ENCODE measurements around the gene DCANP1.
"Not testable (repeated sequence)": the region's sequence is repeated elsewhere in the genome, so short reads cannot be mapped to it uniquely, and the experiment has no call there.

DCANP1 gene, protein sequence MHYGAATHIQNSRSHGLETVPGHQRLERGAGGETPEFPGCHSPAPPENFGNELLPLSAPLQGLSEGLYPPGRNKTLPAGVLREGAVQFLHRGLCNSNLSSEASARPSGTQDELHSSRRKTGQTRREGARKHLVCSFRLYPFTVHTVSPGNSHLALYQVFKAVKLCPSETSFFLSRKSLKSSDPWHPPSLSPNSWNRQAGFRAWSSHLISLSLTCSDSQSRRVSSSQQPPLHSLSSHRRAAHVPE

DNA sequence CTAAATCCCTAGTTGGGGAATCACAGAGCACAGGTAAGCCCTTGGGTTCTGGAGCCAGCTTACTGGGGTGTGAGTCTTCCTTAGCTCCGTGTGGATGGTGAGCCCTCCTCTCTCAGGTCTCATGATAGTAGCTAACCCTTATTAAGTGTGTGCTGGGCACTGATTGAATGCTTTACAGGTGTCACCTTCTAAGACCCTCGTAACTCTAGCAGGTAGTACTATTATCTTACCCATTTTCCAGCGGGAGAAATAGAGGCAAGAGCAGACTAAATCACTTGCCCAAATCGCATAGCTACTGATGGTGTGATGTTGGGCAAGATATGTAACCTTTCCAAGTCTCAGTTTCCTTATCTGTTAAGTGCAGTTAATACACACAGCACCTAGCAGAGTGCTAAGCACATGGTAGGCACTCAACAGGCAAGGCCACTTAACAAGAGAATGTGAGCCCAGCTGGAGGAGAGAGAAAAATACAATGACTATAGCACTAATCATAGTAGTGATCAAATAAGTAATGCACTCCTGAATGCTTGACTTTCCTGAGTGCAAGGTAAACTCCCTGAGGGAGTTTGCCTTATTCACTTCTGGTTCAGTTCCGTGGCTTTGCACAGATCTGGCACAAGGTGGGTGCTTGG lies at the start of gene DCANP1:
Gene DCANP1, minus strand, starts transcription at position 51 of the 632 bp plus-strand sequence. CDS start 240 bp downstream, outside the sequence.
- no peak for DNase-seq

DNA sequence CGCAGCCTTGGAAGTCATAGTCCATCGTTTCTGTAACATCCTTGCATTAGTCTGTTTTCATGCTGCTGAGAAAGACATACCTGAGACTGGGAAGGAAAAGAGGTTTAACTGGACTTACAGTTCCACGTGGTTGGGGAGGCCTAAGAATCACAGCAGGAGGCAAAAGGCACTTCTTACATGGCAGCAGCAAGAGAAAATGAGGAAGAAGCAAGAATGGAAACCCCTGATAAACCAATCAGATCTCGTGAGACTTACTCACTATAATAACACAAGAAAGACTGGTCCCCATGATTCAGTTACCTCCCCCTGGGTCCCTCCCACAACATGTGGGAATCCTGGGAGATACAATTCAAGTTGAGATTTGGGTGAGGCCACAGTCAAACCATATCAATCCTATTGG lies 48.4 kb upstream of the DCANP1 start:
- DNase-seq, result not testable (repeated sequence)

DNA sequence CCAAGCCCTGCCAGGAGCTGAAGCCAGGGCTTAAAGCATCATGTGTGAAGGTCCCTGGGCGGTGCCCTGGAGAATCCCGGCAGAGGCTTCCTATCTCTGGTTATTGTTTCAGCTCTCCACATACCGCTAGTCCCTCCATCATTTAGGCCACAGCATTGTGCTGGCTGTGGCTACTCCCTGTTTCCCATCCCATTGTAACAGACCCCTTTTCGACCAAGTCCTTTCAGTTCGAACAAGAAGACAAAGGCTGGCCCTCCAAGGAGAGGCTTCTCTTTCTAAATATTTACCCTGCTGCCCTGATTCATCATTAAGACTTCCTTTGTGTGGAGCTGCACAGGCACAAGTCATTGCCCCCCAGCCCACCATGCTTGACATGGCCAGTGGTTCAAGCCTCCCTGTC lies 47.0 kb upstream of the DCANP1 start:
- DNase-seq, result no peak

DNA sequence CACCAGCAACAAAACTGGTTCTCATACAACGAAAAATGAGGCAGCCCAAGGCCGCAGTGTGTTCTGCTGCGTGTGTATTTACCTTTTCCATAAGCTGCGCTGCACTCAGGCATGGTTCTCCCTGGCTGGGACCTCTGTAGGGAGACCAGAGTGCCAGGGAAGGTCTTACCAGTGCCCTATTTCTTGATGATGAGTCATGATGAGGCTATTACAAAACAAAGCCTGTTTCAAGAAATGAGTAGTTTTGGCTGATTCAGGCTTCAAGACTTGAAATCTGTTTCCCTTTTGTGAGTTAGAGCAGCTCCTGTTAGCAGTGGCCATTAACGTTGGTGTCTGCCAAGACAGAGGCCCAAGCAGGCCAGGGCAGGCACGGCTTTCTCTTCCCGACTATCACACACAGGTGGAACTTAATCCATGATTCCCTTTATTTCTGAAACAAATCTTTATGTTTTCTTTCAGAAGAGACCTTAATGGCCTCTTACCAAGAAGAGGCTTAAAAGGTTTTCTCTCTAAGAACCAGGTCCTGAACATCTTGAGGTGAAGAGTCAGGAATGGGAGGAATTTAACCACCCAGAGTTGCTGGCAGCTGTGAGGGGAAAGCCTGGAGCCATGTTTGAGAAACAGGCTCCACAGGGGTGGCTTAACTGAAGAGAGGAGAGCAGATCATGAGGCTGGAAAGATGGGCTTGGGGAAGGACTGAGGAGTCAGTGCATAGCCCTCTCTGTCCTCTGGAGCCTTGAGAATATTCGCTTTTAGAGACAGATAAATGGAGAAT lies 46.4 kb upstream of the DCANP1 start:
- DNase-seq, result no peak

DNA sequence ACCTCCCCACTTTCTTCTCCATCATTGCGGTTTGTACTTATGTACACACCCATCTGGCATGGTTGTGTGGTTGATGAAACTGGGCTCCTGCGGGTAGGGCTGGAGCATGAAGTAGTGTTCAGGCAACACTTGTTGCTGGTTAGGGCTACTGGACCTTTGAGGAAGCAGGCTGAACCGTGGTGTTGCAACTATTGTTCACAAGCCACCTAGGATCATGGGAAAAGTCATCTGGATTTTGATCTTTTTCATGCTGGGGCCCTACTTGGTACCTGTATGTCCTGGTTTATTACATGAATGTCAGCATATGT lies 45.1 kb upstream of the DCANP1 start:
- no peak for DNase-seq

DNA sequence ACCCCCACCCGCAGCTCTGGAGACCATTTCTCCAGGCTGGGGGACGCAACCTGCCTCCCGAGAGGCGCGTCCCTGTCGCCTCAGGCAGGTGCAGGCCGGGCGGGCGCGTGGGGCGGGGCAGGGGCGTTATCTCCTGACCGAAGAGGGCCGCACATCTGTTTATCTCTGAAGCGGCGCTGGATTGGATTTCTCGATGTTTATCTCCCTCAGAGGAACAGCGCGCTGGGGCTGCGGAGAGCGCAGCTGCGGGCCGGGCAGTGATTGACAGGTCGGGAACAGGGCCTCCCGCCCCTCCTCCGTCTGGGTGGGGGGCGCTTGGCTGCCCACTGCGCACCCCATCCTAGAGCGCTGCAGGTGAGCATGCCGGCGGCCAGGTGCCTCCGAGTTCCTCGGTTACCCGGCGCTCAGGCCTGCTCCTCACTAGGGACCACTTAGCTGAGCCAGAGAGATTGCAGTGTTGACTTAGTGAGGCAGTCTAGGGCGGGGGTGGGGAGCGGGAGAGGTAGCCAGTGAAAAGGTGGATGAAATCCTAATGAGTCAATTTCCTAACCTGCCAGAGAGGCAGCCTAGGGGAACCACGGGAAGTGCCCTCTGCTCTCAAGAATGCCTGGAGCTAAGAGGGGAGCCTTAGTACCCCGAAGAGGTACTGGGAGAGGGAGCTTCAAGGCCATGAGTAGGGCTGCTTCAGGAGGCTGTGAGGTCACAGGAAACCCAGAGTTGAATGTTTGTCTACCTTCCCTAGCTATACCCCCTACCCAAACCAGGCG lies 44.6 kb upstream of the DCANP1 start:
- no peak for DNase-seq

DNA sequence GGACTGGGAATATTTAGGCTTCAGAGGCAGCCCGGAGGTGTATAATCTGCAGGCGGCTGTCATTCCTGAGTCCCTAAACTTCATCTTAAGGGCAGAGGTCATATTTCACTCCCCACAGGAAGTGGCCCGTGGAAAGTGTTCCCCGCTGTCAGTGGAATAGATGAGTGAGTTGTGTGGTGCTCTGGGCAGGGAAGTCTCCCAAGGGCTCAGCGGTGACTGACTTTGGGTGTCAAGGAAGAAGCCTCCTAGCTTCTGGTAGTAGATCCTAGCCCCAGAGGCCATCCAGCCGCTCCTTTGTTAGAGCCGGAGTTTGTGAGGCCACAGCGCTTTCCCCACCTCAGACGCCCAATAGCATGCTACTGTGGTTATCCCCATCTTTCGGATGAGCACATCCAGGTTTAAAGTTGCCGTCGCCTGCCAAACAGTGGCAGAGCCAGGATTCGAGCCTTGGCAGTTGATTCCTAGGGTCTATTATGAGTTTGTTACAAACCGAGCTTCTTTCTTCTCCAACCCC lies 43.9 kb upstream of the DCANP1 start:
- no peak for DNase-seq

DNA sequence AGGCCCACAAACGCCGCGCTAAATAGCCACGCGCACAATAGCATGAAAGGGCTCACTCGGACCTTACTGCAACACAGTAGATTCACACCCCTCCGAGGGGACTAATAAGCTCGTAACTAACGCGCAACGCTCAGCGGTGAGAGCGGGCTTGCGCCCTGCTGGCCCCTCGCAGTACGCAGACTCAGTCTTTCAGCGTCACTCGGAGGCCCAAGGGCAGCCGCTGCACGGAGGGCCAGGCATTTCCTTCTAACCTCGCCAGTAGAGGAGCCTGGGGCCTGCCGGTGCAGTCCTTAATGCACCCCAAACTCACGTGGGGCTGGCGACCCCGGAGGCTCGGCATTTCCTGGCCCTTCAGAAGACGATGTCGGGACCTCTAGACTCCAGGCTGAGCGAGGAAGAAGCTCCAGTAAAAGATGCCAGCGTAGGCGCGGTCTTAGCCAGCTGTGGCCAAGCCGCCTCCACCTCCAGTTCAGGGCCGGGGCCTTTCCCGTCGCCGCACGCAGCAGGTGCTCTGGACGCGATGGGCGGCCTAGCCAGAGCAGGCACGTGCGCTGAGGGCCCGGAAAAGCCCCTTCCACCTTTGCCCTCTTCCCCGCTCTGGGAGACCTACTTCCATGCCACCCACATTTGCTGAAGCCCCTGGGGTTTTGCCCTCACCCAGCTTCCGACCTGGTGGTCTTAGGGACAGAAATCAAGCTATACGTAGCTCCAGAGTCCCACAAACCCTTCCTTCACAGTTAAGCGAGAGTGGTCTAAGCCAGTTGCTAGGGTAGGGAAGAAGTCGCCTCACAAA lies 43.3 kb upstream of the DCANP1 start:
- DNase-seq, result no peak

DNA sequence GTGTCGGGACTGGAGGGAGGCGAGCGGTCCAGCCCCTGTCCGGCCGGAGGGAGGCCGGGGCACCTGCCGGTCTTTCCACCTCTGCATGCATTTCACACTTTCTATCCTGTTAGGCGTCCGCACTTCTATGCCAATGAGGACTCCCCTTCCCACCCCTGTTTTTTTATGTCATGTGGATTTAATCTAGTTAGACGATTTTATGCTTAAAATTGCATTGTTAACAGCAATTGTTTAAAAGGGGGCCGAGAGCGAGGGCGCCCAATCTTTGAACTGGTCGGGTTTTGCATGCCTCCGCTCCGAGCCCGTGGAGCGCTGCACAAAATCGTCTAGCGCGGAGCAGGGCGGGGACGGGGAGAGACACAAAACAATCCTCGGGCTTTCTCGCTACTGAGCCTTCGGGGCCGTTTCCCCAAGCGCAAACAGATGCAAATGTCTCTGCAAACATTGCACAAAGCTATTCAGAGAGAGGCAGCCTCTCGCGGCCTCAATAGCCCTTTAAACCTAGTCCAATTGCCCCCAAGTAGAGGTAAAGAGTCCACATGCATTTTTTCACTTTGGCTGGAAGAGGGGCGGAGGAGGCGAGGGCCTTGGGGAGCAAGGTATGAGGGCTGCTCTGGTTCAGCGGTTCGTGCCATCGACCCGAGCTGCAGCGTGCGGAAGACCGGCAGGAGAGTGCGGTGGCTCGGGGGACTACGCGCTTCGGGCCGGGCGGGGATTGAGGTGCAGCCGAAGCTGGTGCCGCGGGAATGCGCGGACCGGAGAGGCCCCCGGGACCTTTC lies 42.5 kb upstream of the DCANP1 start:
- no peak for DNase-seq

DNA sequence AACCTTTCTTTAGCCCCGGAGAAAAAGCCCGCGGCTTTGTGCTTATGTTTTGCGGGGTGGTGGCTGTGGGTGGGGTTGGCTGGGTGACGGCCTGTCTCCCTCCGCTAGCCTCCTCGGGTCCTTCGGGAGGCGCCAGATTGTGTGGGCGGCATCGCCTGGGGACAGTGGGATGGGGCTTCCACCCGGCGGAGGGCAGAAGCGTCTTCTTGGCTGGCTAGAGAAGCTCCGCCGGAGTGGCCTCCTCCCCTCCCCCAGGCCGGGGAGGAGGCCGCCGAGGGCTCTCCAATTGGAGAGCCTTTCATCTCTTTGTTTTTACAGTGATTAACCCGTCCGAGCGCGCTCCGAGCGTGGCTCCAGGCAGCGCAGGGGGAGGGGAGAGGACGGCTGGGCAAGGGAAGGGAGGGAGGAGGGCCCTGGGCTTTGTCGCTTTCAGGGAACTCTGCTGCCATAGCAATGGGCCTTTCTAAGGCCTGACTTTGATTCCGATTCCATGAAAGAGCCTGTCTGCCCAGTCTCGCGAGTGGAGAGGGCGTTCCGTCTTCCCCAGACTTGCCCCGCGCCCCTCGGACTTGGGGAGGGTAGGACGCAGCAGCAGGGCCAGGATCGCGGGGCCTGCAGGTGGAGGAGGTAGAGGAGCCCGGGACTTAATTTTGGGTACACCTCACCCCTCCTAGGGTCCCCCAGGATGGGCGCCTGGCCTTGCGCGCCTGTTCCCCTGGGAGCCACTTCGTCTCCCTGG lies 41.7 kb upstream of the DCANP1 start:
- peak; percentile 74 for DNase-seq

DNA sequence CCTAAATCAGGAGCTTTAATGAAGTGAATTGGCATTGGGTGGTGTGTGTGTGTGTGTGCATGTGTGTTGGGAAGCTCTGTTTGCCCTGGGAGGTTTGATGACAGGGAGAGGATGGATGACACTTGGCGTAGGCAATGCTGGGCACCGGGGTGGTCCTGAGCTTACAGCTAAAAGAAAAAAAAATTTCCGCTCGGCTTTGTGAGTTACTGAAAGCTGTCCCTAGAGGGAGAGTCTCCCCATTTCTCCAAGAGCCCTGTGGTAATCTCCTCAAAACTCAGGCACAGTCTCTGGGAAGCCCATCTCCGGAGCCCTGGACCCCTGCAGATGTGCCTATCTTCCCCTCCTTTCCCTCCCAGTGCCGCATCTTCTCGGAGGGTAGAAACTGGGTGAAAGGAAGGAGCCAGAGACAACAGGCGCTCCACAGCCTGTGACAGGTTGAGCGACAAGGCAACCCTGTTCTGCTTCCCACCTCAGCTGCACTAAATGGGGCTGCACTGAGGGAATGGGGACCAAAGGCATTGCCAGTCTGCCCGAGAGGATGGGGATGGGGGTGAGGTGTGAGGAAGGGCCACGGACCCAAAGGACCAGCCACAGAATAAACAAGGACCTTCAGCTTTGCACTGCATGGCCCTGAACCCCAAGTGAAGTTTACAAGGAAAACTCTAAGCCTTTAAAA lies 40.8 kb upstream of the DCANP1 start:
- DNase-seq, result peak; percentile 65

DNA sequence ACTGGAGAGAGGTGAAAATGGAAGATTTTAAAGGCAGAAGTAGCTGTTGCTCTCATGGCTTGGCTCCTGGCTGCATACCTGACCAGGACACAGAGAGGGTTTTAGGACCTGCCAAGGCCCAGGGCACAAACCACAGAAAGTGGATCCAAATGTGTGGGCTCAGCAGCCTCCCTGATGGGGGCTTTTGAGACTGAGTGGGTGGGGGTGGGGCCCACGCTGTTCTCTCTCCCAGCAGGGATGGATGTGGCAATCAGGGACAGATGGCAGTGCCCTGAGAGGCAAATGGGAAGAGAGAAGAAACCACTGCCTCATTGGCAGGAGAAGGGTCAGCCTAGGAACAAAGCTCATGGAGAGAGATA lies 39.9 kb upstream of the DCANP1 start:
- DNase-seq, result peak; percentile 45

DNA sequence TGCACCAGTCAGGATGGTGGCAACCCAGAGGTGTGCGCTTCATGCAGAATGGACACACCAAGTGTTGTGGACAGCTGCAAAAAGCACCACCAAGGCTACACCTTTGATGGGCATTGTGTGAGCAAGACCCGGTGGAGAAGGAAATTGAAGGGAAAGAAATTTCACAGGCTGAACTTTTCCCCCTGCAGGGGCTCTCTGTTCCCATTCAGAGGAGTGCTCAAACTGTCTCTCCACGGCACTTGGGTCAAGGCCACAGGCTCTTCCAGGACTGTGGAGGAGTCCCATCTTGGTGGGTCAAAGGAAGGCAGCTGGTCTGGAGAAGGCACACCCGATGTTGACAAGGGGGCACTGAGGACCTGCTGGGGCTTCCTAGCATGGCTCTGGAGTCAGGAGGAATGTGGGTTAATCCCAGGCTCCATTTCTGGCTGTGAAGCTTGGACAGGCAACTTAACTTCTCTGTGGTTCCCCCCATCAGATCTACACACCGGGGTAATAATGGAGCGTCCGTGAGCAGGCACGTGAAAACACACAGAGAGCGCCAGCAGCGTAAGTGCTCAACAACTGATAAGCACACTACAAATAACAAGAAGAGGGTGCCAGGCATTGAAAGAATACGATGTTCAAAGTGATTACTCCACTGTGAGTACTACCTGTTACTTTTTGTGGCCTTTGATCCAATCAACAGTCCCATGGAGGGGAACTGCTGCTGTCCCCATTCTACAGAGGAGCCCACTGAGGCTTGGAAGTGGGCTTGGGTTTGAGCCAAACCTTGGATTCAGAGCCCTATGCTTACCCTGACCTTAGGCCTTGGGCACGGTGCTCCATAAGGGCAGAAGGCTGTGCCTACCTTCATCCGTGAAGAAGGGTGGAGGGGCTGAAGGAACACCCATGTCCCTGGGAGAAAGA lies 39.2 kb upstream of the DCANP1 start:
- no peak for DNase-seq

DNA sequence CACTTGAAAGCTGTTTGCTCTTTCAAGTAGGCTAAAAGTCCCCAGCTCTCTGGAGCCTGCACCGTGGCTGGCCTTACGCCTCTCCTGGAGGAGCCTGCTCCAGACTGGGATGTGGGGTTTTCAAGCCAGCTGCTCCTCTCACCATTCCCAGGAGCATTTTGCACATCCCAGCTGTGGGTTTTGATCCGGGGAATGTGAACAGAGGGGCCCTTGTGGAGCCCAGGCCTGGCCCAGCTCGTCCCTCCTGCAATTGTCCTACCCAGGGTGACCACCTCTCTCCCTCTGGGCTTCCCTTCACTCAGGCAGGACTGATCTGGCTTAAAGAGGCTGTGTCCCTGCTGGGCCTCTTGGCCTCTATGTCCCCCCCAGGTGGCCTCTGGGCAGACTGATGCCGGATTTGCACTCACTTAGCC lies 37.5 kb upstream of the DCANP1 start:
- no peak for DNase-seq

DNA sequence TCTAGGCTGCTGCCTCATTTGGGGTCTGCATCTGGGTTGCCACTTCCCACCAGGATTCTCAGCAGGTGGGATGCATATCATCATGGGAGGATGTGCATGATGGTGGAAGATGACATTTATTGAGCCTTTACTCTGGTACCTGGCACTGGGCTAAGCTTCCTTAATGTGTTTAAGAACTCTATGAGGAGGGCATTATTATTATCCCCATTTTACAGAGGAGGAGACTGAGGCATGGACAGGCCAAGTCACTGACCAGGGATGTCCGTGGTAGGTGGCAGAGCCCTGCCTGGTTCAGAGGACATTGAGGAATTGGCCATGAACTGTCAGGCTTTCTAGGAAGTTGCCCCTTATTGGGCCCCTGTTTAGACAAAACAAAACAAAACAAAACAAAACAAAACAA lies 36.1 kb upstream of the DCANP1 start:
- DNase-seq, result no peak

DNA sequence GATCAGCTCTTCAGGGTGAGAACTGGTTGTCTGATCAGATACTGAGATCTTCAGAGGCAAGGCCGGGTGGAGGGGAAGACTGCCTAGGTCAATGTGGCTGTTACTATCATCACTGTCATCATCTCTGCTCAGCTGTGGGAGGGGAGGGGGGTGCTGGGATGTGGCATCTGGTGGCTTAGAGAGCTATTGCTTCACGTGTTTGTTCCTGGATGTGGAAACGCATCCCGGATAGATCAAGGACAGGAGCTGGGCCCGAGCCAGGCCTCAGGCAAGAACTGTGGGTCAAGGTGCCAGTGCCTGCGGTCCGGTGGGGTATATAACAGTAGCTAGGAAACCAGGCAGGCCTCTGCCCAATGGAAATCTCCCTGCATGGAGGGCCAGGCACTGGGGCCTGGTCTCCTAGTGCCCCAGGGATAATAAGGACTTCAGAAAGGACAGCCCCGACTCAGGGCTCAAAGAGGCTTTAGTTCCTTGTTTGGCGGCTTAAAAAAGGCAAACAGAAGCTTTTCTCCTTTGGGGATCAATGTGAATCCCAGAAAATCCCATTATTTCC lies 35.3 kb upstream of the DCANP1 start:
- no peak for DNase-seq

DNA sequence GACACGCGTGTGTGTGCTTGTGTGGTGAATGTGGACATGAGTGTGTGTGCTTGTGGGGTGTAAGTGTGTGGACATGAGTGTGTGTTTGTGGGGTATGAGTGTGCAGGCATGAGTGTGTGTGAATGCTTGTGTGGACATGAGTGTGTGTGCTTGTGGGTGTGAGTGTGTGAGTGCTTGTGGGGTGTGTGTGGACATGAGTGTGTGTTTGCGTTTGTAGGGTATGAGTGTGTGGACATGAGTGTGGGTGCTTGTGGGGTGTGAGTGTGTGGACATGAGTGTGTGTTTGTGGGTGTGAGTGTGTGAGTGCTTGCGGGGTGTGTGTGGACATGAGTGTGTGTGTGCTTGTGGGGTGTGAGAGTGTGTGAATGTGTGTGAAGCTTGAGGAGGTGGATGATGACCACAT lies 34.8 kb upstream of the DCANP1 start:
- no peak for DNase-seq

DNA sequence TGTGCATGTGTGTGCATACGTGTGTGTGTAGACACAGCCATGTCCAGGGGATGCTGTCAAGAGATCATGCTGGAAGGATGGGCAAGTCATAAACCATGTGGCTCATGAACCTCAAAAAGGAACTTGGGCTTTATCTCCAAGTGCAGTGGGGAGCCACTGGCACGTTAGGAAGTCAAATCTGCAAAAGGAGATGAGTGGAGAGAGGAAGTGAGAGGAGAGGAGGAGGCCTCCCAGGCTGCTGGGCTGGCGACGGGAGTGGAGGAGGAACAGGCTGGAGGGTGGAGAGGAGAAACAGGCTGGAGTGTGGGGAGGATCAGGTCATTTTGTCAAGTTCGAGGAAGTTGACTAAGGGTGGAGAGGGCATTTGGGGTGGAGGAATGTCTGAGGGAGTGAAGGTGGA lies 34.2 kb upstream of the DCANP1 start:
- DNase-seq, result no peak

DNA sequence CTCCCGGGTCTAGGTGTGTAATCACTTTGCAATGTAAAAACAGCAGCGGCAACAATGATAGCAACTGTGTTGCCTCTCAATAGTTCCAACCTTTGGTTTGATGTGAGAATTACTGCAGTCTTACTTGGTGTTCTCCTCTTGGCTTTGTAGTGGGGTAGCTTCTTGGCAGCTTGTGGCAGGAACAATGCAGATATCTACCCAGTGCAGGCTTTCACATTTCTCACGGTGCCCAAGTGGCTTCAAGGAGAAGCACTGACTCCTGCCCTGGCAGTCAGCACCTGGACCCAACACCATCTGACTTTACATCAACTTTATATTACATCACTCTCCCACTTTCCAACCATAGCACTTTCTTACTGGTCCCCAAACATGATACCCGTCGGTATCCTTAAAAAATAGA lies 33.4 kb upstream of the DCANP1 start:
- no peak for DNase-seq

Measured in NCI-H1694 treated with DMSO at 0.1 percent for 48 hours (cell line).